ENCODE data around the gene GPRIN3.

GRCh38 chr4:89267392-89267791, 40.2 kb downstream of the GPRIN3 start:
- TF ChIP-seq POLR2AphosphoS5 (IDR thresholded peaks at IDR 0.05; ENCODE audit: borderline replicate concordance, low read depth, low read length) (no peak), EZH2 (IDR thresholded peaks at IDR 0.05) (no peak), FOXP2 (optimal IDR thresholded peaks at IDR 0.05; ENCODE audit: control extremely low read depth, extremely low read length, insufficient read depth) (no peak)

All from SK-N-MC (cell line).